GM21786 (cell line): Measurements from ENCODE around the gene SLC4A1.
A peak's percentile ranks its signal among the peaks of the same experiment; 100 is the strongest.

Experiments
- ATAC-seq: cut with Tn5 transposase; IDR thresholded peaks from one replicate; pipeline ENCODE4 v1.9.1; 2021; ENCODE audit not compliant: unreplicated experiment

The SLC4A1 gene

GRCh38 chr17:44207743-44208142 is 60.2 kb downstream of the SLC4A1 start:
- ATAC-seq: no peak

DNA sequence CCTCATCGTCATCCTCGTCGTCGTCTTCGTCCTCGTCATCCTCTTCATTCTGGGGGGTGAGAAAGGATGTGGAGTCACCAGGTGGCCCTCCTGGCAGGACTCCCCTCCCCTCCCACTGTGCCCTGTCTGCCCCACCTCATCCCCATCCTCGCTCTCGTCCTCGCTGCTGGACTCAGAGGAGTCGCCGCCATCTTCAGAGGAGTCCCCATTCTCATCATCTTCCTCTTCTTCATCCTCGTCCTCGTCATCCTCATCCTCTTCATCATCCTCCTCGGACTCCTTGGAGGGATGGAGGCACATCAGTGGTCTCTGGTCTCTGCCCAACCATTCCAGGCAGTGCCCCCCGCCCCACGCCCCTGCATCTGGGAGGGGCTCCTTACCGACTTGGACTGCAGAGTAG is 60.6 kb downstream of the SLC4A1 start:
- no peak for ATAC-seq

DNA sequence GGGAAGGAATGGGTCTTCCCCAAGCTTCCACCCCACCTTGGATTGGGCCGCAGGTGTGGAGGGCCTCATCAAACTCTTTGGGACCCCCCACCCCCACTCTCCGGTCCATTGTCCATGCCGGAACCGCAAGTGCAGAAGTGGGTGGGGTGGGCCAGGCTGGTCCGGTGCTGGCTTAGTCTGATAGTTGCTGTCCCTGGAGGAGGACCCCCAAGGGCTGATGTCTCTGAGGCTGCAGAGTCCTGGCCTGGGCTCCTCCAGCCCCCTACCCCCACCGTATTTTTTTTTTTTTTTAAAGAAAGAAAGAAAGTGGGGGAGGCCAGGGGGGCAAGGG is 61.1 kb downstream of the SLC4A1 start:
- ATAC-seq: no peak

- ATAC-seq: no peak
These were observed 61.7 kb downstream of the SLC4A1 start for GRCh38 chr17:44205962-44206824.

GRCh38 chr17:44204441-44204882 is 63.5 kb downstream of the SLC4A1 start:
- ATAC-seq: no peak

DNA sequence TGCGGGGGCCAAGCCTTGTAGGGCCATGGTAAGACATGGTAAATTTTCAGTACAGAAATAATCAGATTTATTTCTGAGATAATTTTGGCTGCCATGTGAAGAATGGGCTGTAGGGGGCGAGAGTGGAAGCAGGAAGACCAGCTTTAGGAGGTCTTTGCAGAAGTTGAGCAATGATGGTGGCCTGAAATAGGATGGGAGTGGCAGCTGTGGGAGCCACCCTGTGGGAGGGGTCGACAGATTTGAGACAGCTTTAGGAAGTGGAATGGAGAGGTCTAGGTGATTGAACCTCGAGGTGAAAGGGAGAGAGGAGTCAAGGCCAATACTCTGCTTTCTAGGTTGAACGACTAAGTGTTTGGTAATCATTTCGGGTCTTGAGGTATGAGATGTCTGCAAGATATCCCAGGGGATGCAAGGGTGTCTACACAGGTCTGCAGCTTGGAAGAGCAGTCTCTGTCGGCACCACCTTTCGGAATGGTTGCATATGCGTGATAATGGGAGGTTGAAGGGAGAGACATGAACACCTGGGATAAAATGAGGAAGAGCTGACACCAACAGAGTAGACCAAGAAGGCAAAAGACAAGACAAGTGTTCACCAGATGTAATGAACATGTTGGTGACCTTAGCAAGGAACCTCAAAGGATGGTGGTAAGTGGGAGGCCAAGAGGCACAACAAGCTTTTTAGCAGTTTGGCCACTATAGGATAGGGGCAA is 64.0 kb downstream of the SLC4A1 start:
- ATAC-seq: no peak

GRCh38 chr17:44202756-44203155 is 65.2 kb downstream of the SLC4A1 start:
- no peak for ATAC-seq

- no peak for ATAC-seq
These were observed 67.3 kb downstream of the SLC4A1 start for GRCh38 chr17:44200478-44201155.

DNA sequence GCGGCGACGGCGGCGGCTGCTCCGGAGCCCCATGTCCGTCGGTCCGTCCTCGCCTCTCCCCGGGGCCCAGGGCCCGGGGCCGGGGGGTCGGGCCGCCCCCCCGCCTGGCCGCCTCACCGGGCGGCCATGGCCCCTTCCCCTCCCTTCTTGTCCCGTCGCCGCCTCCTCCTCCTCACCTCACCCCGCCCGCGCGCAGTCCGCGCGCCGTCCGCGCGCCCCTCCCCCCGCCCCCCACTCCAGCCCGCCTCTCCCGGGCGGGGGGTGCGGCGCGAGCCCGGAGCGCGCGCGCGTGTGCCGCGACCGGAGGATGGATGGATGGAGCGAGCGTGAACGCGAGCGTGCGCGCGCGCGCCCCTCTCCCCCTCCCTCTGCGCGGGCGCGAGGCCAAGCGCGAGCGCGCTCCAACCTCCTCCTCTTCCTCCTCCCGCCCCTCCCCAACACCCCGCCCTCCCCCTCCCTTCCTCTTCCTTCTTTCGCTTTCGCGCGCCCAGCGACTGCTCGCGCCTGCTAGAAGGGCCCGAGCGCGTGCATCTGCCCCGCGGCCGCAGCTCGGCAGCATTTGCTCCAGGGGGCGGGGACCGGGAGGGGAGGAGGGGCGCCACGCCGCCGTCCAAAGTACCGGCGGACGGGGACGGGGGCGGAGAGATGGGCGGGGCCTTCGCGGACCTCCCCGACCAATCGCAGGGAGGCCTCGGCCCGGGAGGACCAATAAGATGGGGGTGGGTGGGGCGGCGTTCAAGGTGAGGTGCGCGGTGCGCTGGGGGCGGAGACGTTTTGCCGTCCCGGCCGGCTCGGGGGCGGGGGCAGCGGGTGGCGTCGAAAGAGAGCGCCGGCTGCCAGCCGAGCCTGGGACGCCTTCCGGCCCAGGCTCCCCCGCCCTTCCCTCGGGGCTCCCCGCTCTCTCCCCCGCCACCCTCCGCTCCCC is 68.1 kb downstream of the SLC4A1 start, which contains the start of gene ATXN7L3:
ATXN7L3 (minus strand) TSS at position 332 of the 925 bp plus-strand sequence. CDS start 1,814 bp downstream, outside the sequence.
- peak; percentile 52 for ATAC-seq

- peak; percentile 7 for ATAC-seq
These were observed 69.0 kb downstream of the SLC4A1 start for GRCh38 chr17:44198721-44199552.
